A549 (cell line): Measurements from ENCODE around the gene WDR18.

Source experiments
- CBX8 ChIP-seq: fragments of 200-600 bp; sonication (generic); IDR thresholded peaks from 2 replicates; pipeline ENCODE4 v1.6.1; 2016
- CEBPB ChIP-seq, 2 experiments: fragments of >200 bp in 1 of 2; sonication (Bioruptor Twin) in 1 of 2; formaldehyde crosslinking in 1 of 2; IDR thresholded peaks; 2 replicates each; pipeline ENCODE4 v1.6.1; 2012 to 2016
- NPAS2 ChIP-seq: fragments of 250-450 bp; sonication (Bioruptor Pico); IDR thresholded peaks from 2 replicates; pipeline ENCODE4 v1.8.0; 2022; ENCODE audit warnings: mild to moderate bottlenecking, moderate library complexity, borderline replicate concordance
- POLR2A ChIP-seq: IDR thresholded peaks from 2 replicates; pipeline ENCODE4 v1.6.1; 2012; ENCODE audit warnings: mild to moderate bottlenecking, low read length
- POLR2AphosphoS2 ChIP-seq: conservative IDR thresholded peaks from 2 replicates; pipeline ENCODE4 v1.6.1; 2012; ENCODE audit warnings: low read length, improper control_type of control experiment, inconsistent platforms
- RAD21 ChIP-seq, 2 experiments: fragments of >200 bp in 1 of 2; sonication (Bioruptor Twin) in 1 of 2; formaldehyde crosslinking in 1 of 2; IDR thresholded peaks in 1 of 2; conservative IDR thresholded peaks in 1 of 2; 2 replicates in 1 of 2; 3 replicates in 1 of 2; pipeline ENCODE4 v1.6.1; 2012 to 2018; ENCODE audit warnings: inconsistent platforms in 1 of 2
- TF ChIP-seq, protein P1 (sequence below): fragments of >200 bp; sonication (Bioruptor Twin); formaldehyde crosslinking; IDR thresholded peaks from 3 replicates; pipeline ENCODE4 v1.5.1; 2016
- TF ChIP-seq, protein P2 (sequence below): fragments of 200-600 bp; sonication (generic); IDR thresholded peaks from 2 replicates; pipeline ENCODE4 v1.6.1; 2016; ENCODE audit warnings: antibody characterized with exemption, mild to moderate bottlenecking, moderate library complexity
- TF ChIP-seq, protein P3 (sequence below): fragments of 450-650 bp; IDR thresholded peaks from 2 replicates; pipeline ENCODE4 v1.6.1; 2014; ENCODE audit warnings: antibody characterized with exemption

DNA sequence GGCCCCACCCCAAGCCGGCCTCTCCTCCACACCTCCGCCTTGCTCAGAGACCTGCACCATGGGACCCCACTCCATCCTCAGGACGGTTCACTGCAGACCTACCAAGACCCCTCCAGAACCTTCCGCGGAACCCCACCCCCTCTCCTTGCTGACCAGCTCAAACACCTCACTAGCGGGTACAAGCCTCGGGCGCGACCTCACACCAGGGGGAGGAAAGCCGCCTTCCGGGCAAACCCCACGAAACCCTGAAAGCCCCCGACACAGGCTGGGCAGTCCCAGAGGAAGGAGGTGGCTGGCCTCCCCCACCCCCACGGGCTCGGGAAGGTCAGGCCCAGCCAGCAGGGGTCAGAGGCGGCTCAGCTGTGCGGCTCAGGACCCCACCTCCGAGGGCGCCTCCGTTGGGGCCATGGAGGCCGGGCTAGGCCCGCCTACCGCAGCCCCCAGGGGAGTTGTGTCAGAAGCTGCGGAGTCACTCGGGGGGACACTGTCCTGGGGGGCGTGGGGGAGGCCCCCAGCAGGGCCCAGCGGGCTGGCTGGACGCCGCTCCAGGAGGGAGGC lies 25.9 kb downstream of the WDR18 start:
- TF ChIP-seq, protein P1, sequence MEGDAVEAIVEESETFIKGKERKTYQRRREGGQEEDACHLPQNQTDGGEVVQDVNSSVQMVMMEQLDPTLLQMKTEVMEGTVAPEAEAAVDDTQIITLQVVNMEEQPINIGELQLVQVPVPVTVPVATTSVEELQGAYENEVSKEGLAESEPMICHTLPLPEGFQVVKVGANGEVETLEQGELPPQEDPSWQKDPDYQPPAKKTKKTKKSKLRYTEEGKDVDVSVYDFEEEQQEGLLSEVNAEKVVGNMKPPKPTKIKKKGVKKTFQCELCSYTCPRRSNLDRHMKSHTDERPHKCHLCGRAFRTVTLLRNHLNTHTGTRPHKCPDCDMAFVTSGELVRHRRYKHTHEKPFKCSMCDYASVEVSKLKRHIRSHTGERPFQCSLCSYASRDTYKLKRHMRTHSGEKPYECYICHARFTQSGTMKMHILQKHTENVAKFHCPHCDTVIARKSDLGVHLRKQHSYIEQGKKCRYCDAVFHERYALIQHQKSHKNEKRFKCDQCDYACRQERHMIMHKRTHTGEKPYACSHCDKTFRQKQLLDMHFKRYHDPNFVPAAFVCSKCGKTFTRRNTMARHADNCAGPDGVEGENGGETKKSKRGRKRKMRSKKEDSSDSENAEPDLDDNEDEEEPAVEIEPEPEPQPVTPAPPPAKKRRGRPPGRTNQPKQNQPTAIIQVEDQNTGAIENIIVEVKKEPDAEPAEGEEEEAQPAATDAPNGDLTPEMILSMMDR, result no peak
- TF ChIP-seq CEBPB (IDR thresholded peaks at IDR 0.05) (no peak), NPAS2 (CRISPR knock-in tag) (no peak), CBX8 (no peak), RAD21 (conservative IDR thresholded peaks at IDR 0.05 in 1 of 2, IDR thresholded peaks at IDR 0.05 in 1 of 2) (no peak), POLR2A (no peak), POLR2AphosphoS2 (no peak)
- TF ChIP-seq, protein P2, sequence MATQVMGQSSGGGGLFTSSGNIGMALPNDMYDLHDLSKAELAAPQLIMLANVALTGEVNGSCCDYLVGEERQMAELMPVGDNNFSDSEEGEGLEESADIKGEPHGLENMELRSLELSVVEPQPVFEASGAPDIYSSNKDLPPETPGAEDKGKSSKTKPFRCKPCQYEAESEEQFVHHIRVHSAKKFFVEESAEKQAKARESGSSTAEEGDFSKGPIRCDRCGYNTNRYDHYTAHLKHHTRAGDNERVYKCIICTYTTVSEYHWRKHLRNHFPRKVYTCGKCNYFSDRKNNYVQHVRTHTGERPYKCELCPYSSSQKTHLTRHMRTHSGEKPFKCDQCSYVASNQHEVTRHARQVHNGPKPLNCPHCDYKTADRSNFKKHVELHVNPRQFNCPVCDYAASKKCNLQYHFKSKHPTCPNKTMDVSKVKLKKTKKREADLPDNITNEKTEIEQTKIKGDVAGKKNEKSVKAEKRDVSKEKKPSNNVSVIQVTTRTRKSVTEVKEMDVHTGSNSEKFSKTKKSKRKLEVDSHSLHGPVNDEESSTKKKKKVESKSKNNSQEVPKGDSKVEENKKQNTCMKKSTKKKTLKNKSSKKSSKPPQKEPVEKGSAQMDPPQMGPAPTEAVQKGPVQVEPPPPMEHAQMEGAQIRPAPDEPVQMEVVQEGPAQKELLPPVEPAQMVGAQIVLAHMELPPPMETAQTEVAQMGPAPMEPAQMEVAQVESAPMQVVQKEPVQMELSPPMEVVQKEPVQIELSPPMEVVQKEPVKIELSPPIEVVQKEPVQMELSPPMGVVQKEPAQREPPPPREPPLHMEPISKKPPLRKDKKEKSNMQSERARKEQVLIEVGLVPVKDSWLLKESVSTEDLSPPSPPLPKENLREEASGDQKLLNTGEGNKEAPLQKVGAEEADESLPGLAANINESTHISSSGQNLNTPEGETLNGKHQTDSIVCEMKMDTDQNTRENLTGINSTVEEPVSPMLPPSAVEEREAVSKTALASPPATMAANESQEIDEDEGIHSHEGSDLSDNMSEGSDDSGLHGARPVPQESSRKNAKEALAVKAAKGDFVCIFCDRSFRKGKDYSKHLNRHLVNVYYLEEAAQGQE, result no peak
- TF ChIP-seq, protein P3, sequence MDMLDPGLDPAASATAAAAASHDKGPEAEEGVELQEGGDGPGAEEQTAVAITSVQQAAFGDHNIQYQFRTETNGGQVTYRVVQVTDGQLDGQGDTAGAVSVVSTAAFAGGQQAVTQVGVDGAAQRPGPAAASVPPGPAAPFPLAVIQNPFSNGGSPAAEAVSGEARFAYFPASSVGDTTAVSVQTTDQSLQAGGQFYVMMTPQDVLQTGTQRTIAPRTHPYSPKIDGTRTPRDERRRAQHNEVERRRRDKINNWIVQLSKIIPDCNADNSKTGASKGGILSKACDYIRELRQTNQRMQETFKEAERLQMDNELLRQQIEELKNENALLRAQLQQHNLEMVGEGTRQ, result no peak
